IMR-90 (cell line): ENCODE data around the gene SCARB1. TPM values are rescaled to one million over a fixed set of nuclear protein-coding genes. Genes with fewer than 3 reads are reported as not detected.

Experiments
- ATAC-seq: fragments of 200-7000 bp; cut with Tn5 transposase; 2 replicates; pipeline ENCODE4 v1.9.1; 2020; ENCODE audit warnings: low read depth, mild to moderate bottlenecking, moderate library complexity
- BruUV-seq: library from RNA; stranded (reverse); fragments of 400-500 nt; replicated peaks from 2 replicates; lab custom pipeline; 2021; lab: Mats Ljungman, UMichigan
- CTCF ChIA-PET: fragments of 300-600 bp; formaldehyde crosslinking; extraction: SDS; loops from one replicate; lab custom pipeline; 2021; ENCODE audit warnings: antibody characterized with exemption; lab: Yijun Ruan, JAX
- POLR2A ChIA-PET: fragments of 300-600 bp; sonication (Branson Sonifier 250); formaldehyde crosslinking; loops from one replicate; lab custom pipeline; 2022; ENCODE audit warnings: antibody characterized with exemption; ENCODE audit not compliant: unreplicated experiment; lab: Charles Lee
- DNase-seq: peaks from one replicate; pipeline ENCODE4 v3.0.0; 2013
- H2AFZ ChIP-seq: replicated peaks from 2 replicates; pipeline ENCODE3; 2013; ENCODE audit warnings: low read length, mild to moderate bottlenecking; ENCODE audit not compliant: poor library complexity
- H2AK5ac ChIP-seq: 2 replicates; pipeline ENCODE4 v1.6.1; 2013; ENCODE audit warnings: low read depth, low read length, inconsistent platforms
- H2AK9ac ChIP-seq: replicated peaks from 2 replicates; pipeline ENCODE3; 2013; ENCODE audit warnings: mild to moderate bottlenecking, low read depth, low read length, moderate library complexity; ENCODE audit not compliant: poor library complexity
- H2BK120ac ChIP-seq: 2 replicates; pipeline ENCODE4 v1.6.1; 2013; ENCODE audit warnings: low read depth, low read length, inconsistent platforms
- H2BK15ac ChIP-seq: 3 replicates; pipeline ENCODE4 v1.6.1; 2013; ENCODE audit warnings: low read depth, low read length, inconsistent platforms
- H2BK20ac ChIP-seq: 2 replicates; pipeline ENCODE4 v1.6.1; 2013; ENCODE audit warnings: low read depth, mild to moderate bottlenecking, inconsistent platforms, low read length, moderate library complexity
- H2BK5ac ChIP-seq: 2 replicates; pipeline ENCODE4 v1.6.1; 2013; ENCODE audit warnings: mild to moderate bottlenecking, low read depth, low read length, inconsistent platforms; ENCODE audit not compliant: poor library complexity, severe bottlenecking
- H3K14ac ChIP-seq: replicated peaks from 2 replicates; pipeline ENCODE4 v1.6.1; 2013; ENCODE audit warnings: low read depth, low read length, inconsistent platforms
- H3K18ac ChIP-seq: 2 replicates; pipeline ENCODE4 v1.6.1; 2013; ENCODE audit warnings: low read depth, low read length, control low read depth
- H3K23ac ChIP-seq: 2 replicates; pipeline ENCODE4 v1.6.1; 2013; ENCODE audit warnings: low read depth, low read length, inconsistent platforms
- H3K27ac ChIP-seq: 2 replicates; pipeline ENCODE4 v1.5.1; 2013; ENCODE audit warnings: mild to moderate bottlenecking, control low read depth, low read length; ENCODE audit not compliant: insufficient read depth
- H3K27me3 ChIP-seq: 2 replicates; pipeline ENCODE4 v1.6.1; 2013; ENCODE audit warnings: low read length; ENCODE audit not compliant: control insufficient read depth, insufficient read depth
- H3K36me3 ChIP-seq: 2 replicates; pipeline ENCODE4 v1.6.1; 2013; ENCODE audit warnings: low read length, mixed read lengths; ENCODE audit not compliant: control insufficient read depth, insufficient read depth
- H3K4ac ChIP-seq: 2 replicates; pipeline ENCODE4 v1.6.1; 2013; ENCODE audit warnings: low read depth, low read length, inconsistent platforms
- H3K4me1 ChIP-seq: 2 replicates; pipeline ENCODE4 v1.6.1; 2013; ENCODE audit warnings: low read length, mixed read lengths; ENCODE audit not compliant: control insufficient read depth, insufficient read depth
- H3K4me2 ChIP-seq: 2 replicates; pipeline ENCODE4 v1.6.1; 2013; ENCODE audit warnings: low read depth, mild to moderate bottlenecking, control low read depth, low read length, moderate library complexity
- H3K4me3 ChIP-seq: 2 replicates; pipeline ENCODE4 v1.5.1; 2013; ENCODE audit warnings: low read depth, mild to moderate bottlenecking, control low read depth, low read length, moderate library complexity; ENCODE audit not compliant: insufficient read depth
- H3K56ac ChIP-seq: 2 replicates; pipeline ENCODE4 v1.6.1; 2013; ENCODE audit warnings: low read length, inconsistent platforms; ENCODE audit not compliant: insufficient read depth; ENCODE audit errors: extremely low read depth
- H3K79me1 ChIP-seq, 2 experiments: 2 replicates each; pipeline ENCODE4 v1.6.1; 2013; ENCODE audit warnings: low read length in 2 of 2, inconsistent platforms in 1 of 2, low read depth in 1 of 2
- H3K9ac ChIP-seq: 2 replicates; pipeline ENCODE4 v1.6.1; 2013; ENCODE audit warnings: low read depth, low read length, control low read depth
- H3K9me1 ChIP-seq: 2 replicates; pipeline ENCODE4 v1.6.1; 2013; ENCODE audit warnings: low read length, inconsistent platforms; ENCODE audit not compliant: insufficient read depth
- H3K9me3 ChIP-seq: 2 replicates; pipeline ENCODE4 v1.6.1; 2013; ENCODE audit warnings: low read length; ENCODE audit not compliant: control insufficient read depth, insufficient read depth
- H4K20me1 ChIP-seq: 2 replicates; pipeline ENCODE4 v1.6.1; 2013; ENCODE audit warnings: low read length, inconsistent platforms; ENCODE audit not compliant: insufficient read depth
- H4K5ac ChIP-seq: 2 replicates; pipeline ENCODE4 v1.6.1; 2013; ENCODE audit warnings: mild to moderate bottlenecking, low read depth, low read length, control low read depth
- H4K8ac ChIP-seq, 2 experiments: 2 replicates each; pipeline ENCODE4 v1.6.1; 2013; ENCODE audit warnings: low read depth in 2 of 2, low read length in 2 of 2, control low read depth in 1 of 2, inconsistent platforms in 1 of 2
- H4K91ac ChIP-seq: 2 replicates; pipeline ENCODE4 v1.6.1; 2013; ENCODE audit warnings: low read depth, low read length, inconsistent platforms; ENCODE audit not compliant: insufficient read depth
- CTCF ChIP-seq: conservative IDR thresholded peaks from 2 replicates; pipeline ENCODE4 v1.5.1; 2012; ENCODE audit warnings: mild to moderate bottlenecking, low read depth, low read length, improper control_type of control experiment
- FOS ChIP-seq: fragments of 150-350 bp; IDR thresholded peaks from 2 replicates; pipeline ENCODE4 v1.6.1; 2016; ENCODE audit warnings: low read depth, low read length
- MAFK ChIP-seq: IDR thresholded peaks from 2 replicates; pipeline ENCODE4 v1.6.1; 2012; ENCODE audit warnings: low read depth, low read length, improper control_type of control experiment
- MAZ ChIP-seq: IDR thresholded peaks from 2 replicates; pipeline ENCODE4 v1.6.1; 2012; ENCODE audit warnings: low read depth, mild to moderate bottlenecking, low read length, improper control_type of control experiment, moderate library complexity, borderline replicate concordance
- MXI1 ChIP-seq: IDR thresholded peaks from 2 replicates; pipeline ENCODE4 v1.6.1; 2012; ENCODE audit warnings: low read depth, mild to moderate bottlenecking, low read length, moderate library complexity, borderline replicate concordance
- NFE2L2 ChIP-seq: fragments of 150-350 bp; IDR thresholded peaks from 2 replicates; pipeline ENCODE4 v1.6.1; 2016; ENCODE audit warnings: low read depth, mild to moderate bottlenecking, low read length
- POLR2A ChIP-seq: IDR thresholded peaks from 2 replicates; pipeline ENCODE4 v1.6.1; 2012; ENCODE audit warnings: mild to moderate bottlenecking, low read depth, low read length
- SMC3 ChIP-seq: fragments of 150-350 bp; IDR thresholded peaks from 2 replicates; pipeline ENCODE4 v1.6.1; 2016; ENCODE audit warnings: low read depth, mild to moderate bottlenecking, antibody characterized with exemption, low read length, moderate library complexity
- WGBS, 2 experiments: methylation state at CpG; one replicate each; pipeline versions ENCODE4 v1.1.5 to v1.1.7; 2013; ENCODE audit warnings: missing lambda C conversion rate in 2 of 2; ENCODE audit not compliant: insufficient read length in 1 of 2; ENCODE audit errors: extremely low coverage in 2 of 2; 5-methylcytosine and 5-hydroxymethylcytosine counted together
- dilution Hi-C: fragments of 300-500 bp; cut with HindIII; formaldehyde crosslinking; loops from one replicate; pipeline ENCODE4 v1.14.3; 2018; ENCODE audit warnings: low sequenced_read_pairs; ENCODE audit not compliant: unreplicated experiment
- in situ Hi-C: fragments of 300-500 bp; cut with MboI; formaldehyde crosslinking; loops from 3 replicates; pipeline ENCODE4 v1.14.3; 2019; ENCODE audit warnings: low sequenced_read_pairs, inconsistent platforms, mixed read lengths
- intact Hi-C: fragments of 100-400 bp; cut with micrococcal nuclease; formaldehyde crosslinking; loops from 2 replicates; pipeline ENCODE4 v1.10.0; 2022
- polyA plus RNA-seq, 3 experiments: library from polyadenylated mRNA; depleted of rRNA; stranded (reverse); fragments of >200 nt; gene quantifications; 2 replicates each; pipeline ENCODE4 v1.2.3, GENCODE V29; 2012; ENCODE audit warnings: low replicate concordance in 1 of 3
- total RNA-seq: library from RNA; depleted of rRNA; stranded (reverse); fragments of >200 nt; gene quantifications from 2 replicates; pipeline ENCODE4 v1.2.3, GENCODE V29; 2012

Gene SCARB1
- total and polyA plus RNA-seq, 2 of the 4 experiments (the other 2 are of a cell fraction): 3.0 to 24.8 TPM

GRCh38 chr12:124864326-124864752 lies 675 bp upstream of the SCARB1 start:
- Histone ChIP-seq H2AFZ (peak overlapping the region; percentile 97), H2BK20ac (peak overlapping the region; percentile 74), H3K9me1 (peaks cover 10% of the 10 kb centered on the region), H2AK5ac (peak overlapping the region; percentile 99), H2BK15ac (peak overlapping the region; percentile 97; the same call in 2 of the 3 replicates), H2BK120ac (peak overlapping the region; percentile 93), H2BK5ac (peak overlapping the region; percentile 77), H2AK9ac (peak overlapping the region; percentile 97), H3K4me3 (no peak overlapping the region), H3K4ac (peak overlapping the region; percentile 99), H3K79me1 (peaks cover 0 to 9% of the 10 kb centered on the region in 2 experiments; a peak in 1 of 4 replicates), H3K27ac (peak overlapping the region; percentile 80), H3K18ac (peak overlapping the region; percentile 80), H3K4me1 (peaks cover 6% of the 10 kb centered on the region), H3K14ac (peak overlapping the region; percentile 99), H4K91ac (peak overlapping the region; percentile 98), H4K20me1 (no peaks in the 10 kb centered on the region), H4K8ac (peak overlapping the region; percentile 100), H3K27me3 (no peaks in the 10 kb centered on the region), H3K4me2 (peak overlapping the region; percentile 57), H3K36me3 (no peaks in the 10 kb centered on the region), H3K56ac (peak overlapping the region; percentile 65), H3K9me3 (peaks cover 4% of the 10 kb centered on the region; the same call in 1 of the 2 replicates), H3K9ac (peak overlapping the region; percentile 38), H3K23ac (peak overlapping the region; percentile 90), H4K5ac (peak overlapping the region; percentile 99)
- ChIA-PET CTCF (no interaction called here), POLR2A (interaction anchor here (0.6 kb wide), 1 partner anchor 26 kb away, joined by 5 read pairs; no protein-coding TSS in a partner anchor)
- no peak for TF ChIP-seq MAZ
- TF ChIP-seq NFE2L2: no peak
- TF ChIP-seq MAFK: no peak
- TF ChIP-seq SMC3: no peak
- no peak for TF ChIP-seq POLR2A
- no peak for TF ChIP-seq CTCF
- no peak for TF ChIP-seq MXI1
- TF ChIP-seq FOS: no peak
- intact Hi-C loops: no loop called here
- in situ Hi-C loops: no loop called here
- ATAC-seq (no peak), DNase-seq (no peak)
- dilution Hi-C loops: no loop called here
- 94% methylated on average over 10 of the region's 14 CpGs; no CpG with 5 or more reads in 1 of the 2 experiments for WGBS, 2 experiments
- no TSS peak for BruUV-seq
